ENCODE results near the gene RBBP5.

Gene RBBP5

GRCh38 chr1:205128050-205128449 is 6.3 kb upstream of the RBBP5 start:
- no peak for DNase-seq

- no peak for DNase-seq
Measured at GRCh38 chr1:205127646-205128045, 5.9 kb upstream of the RBBP5 start.

GRCh38 chr1:205124726-205125125 is 2.9 kb upstream of the RBBP5 start:
- no peak for DNase-seq

- DNase-seq, result no peak
Measured at GRCh38 chr1:205122489-205122882, 708 bp upstream of the RBBP5 start.

- DNase-seq, result no peak
Measured at GRCh38 chr1:205118752-205119151, 3.0 kb downstream of the RBBP5 start.

GRCh38 chr1:205111354-205111753 is 10.4 kb downstream of the RBBP5 start:
- no peak for DNase-seq

GRCh38 chr1:205109711-205110110 is 12.1 kb downstream of the RBBP5 start:
- DNase-seq, result no peak

GRCh38 chr1:205109269-205109668 is 12.5 kb downstream of the RBBP5 start:
- no peak for DNase-seq

GRCh38 chr1:205108464-205108863 is 13.3 kb downstream of the RBBP5 start:
- no peak for DNase-seq

GRCh38 chr1:205107327-205107726 is 14.5 kb downstream of the RBBP5 start:
- DNase-seq, result no peak

- no peak for DNase-seq
Measured at GRCh38 chr1:205102404-205102803, 19.4 kb downstream of the RBBP5 start.

- no peak for DNase-seq
Measured at GRCh38 chr1:205098242-205098641, 23.5 kb downstream of the RBBP5 start.

- DNase-seq, result no peak
Measured at GRCh38 chr1:205095422-205095821, 26.4 kb downstream of the RBBP5 start.

- DNase-seq, result no peak
Measured at GRCh38 chr1:205091043-205091740, 30.6 kb downstream of the RBBP5 start.

- no peak for DNase-seq
Measured at GRCh38 chr1:205088341-205088740, 33.4 kb downstream of the RBBP5 start.

GRCh38 chr1:205084360-205084759 is 37.4 kb downstream of the RBBP5 start, which contains the start of gene TMEM81:
TMEM81 (minus strand) TSS chr1:205084460; CDS start chr1:205084320, 140 bp downstream.
- DNase-seq, result no peak

- no peak for DNase-seq
Measured at GRCh38 chr1:205082431-205082830, 39.3 kb downstream of the RBBP5 start.

- DNase-seq, result no peak
Measured at GRCh38 chr1:205077934-205078311, 43.9 kb downstream of the RBBP5 start.

GRCh38 chr1:205077158-205077933 is 44.4 kb downstream of the RBBP5 start:
- DNase-seq, result no peak

- DNase-seq, result no peak
Measured at GRCh38 chr1:205076245-205076761, 45.5 kb downstream of the RBBP5 start.

- DNase-seq, result no peak
Measured at GRCh38 chr1:205075642-205076155, 46.1 kb downstream of the RBBP5 start.

- no peak for DNase-seq
Measured at GRCh38 chr1:205074513-205074912, 47.3 kb downstream of the RBBP5 start.

- no peak for DNase-seq
Measured at GRCh38 chr1:205074084-205074483, 47.7 kb downstream of the RBBP5 start.

GRCh38 chr1:205073511-205073910 is 48.3 kb downstream of the RBBP5 start:
- no peak for DNase-seq
